A549 (cell line): ENCODE data around the gene SLCO4A1. TPM values are rescaled to one million over a fixed set of nuclear protein-coding genes. Genes with fewer than 3 reads are reported as not detected.
A peak's percentile ranks its signal among the peaks of the same experiment; 100 is the strongest.

ENCODE experiments used
- ATAC-seq, 2 experiments: fragments of 200-7000 bp in 1 of 2; fragments of >200 bp in 1 of 2; cut with Nextera tagmentation in 1 of 2; cut with Tn5 transposase in 1 of 2; 3 replicates each; pipeline versions ENCODE4 v1.8.0 to v1.9.1; 2018 to 2020; ENCODE audit warnings: mild to moderate bottlenecking in 1 of 2, moderate library complexity in 1 of 2
- CTCF ChIA-PET: fragments of 300-600 bp; sonication (Branson Sonifier 250); formaldehyde crosslinking; extraction: SDS; loops from one replicate; lab custom pipeline; 2021; ENCODE audit warnings: antibody characterized with exemption, inconsistent platforms; lab: Yijun Ruan, JAX
- POLR2A ChIA-PET: fragments of 350-600 bp; formaldehyde crosslinking; extraction: SDS; loops from one replicate; lab custom pipeline; 2021; ENCODE audit warnings: antibody characterized with exemption, inconsistent platforms; lab: Yijun Ruan, JAX
- DNase-seq, 2 experiments: peaks; one replicate each; pipeline versions ENCODE4 v3.0.0 to v3.0.0-alpha.2; 2011 to 2016; ENCODE audit warnings: low read depth in 1 of 2, low spot score in 1 of 2
- FAIRE-seq: peaks from 2 replicates; lab custom pipeline; 2011; peaks lifted over from hg19 to GRCh38; lab: Jason Lieb, UNC
- H3K27ac ChIP-seq, 2 experiments: fragments of >200 bp; sonication (Bioruptor Twin); formaldehyde crosslinking; 3 replicates each; pipeline ENCODE4 v1.5.1; 2016 to 2017
- H3K4me1 ChIP-seq: fragments of >200 bp; sonication (Bioruptor Twin); formaldehyde crosslinking; 3 replicates; pipeline ENCODE4 v1.6.1; 2016
- H3K4me2 ChIP-seq: fragments of >200 bp; sonication (Bioruptor Twin); formaldehyde crosslinking; 3 replicates; pipeline ENCODE4 v1.6.1; 2016
- H3K4me3 ChIP-seq: fragments of >200 bp; sonication (Bioruptor Twin); formaldehyde crosslinking; 3 replicates; pipeline ENCODE4 v1.5.1; 2016
- H3K9me3 ChIP-seq: fragments of >200 bp; sonication (Bioruptor Twin); formaldehyde crosslinking; 3 replicates; pipeline ENCODE4 v1.6.1; 2016
- ATOH8 ChIP-seq: fragments of 250-450 bp; sonication (Bioruptor Pico); IDR thresholded peaks from 2 replicates; pipeline ENCODE4 v1.5.0; 2020; ENCODE audit warnings: low read depth, mild to moderate bottlenecking, moderate library complexity
- BHLHE40 ChIP-seq: IDR thresholded peaks from 2 replicates; pipeline ENCODE4 v1.6.1; 2012; ENCODE audit warnings: low read depth, low read length, inconsistent platforms
- CBX2 ChIP-seq: fragments of 200-600 bp; sonication (generic); IDR thresholded peaks from 2 replicates; pipeline ENCODE4 v1.6.1; 2016; ENCODE audit warnings: low read depth, mild to moderate bottlenecking, borderline replicate concordance
- CHD2 ChIP-seq: fragments of 150-350 bp; IDR thresholded peaks from 2 replicates; pipeline ENCODE4 v1.6.1; 2014; ENCODE audit warnings: low read length; ENCODE audit not compliant: partially characterized antibody
- CHD4 ChIP-seq: fragments of 200-600 bp; sonication (generic); IDR thresholded peaks from 2 replicates; pipeline ENCODE4 v1.6.1; 2016; ENCODE audit warnings: antibody characterized with exemption, mild to moderate bottlenecking, borderline replicate concordance
- EHF ChIP-seq: fragments of 250-450 bp; sonication (Bioruptor Pico); IDR thresholded peaks from 2 replicates; pipeline ENCODE4 v1.5.0; 2020; ENCODE audit warnings: mild to moderate bottlenecking
- ESRRA ChIP-seq: fragments of 150-350 bp; IDR thresholded peaks from 2 replicates; pipeline ENCODE4 v1.6.1; 2014; ENCODE audit warnings: mild to moderate bottlenecking, low read length, borderline replicate concordance
- FOSB ChIP-seq: fragments of 250-450 bp; sonication (Bioruptor Pico); IDR thresholded peaks from 2 replicates; pipeline ENCODE4 v1.5.0; 2020; ENCODE audit warnings: mild to moderate bottlenecking, moderate library complexity
- FOSL2 ChIP-seq, 2 experiments: fragments of 450-650 bp in 1 of 2; fragments of >200 bp in 1 of 2; sonication (Bioruptor Twin) in 1 of 2; formaldehyde crosslinking; IDR thresholded peaks; 2 replicates each; pipeline versions ENCODE4 v1.5.0 to v1.6.1; 2016 to 2020; ENCODE audit warnings: mild to moderate bottlenecking in 1 of 2, moderate library complexity in 1 of 2
- FOXS1 ChIP-seq: fragments of 250-450 bp; sonication (Bioruptor Pico); IDR thresholded peaks from 2 replicates; pipeline ENCODE4 v1.5.0; 2020; ENCODE audit warnings: mild to moderate bottlenecking, moderate library complexity
- HEYL ChIP-seq: fragments of 250-450 bp; sonication (Bioruptor Pico); IDR thresholded peaks from 2 replicates; pipeline ENCODE4 v1.8.0; 2021; ENCODE audit warnings: mild to moderate bottlenecking, moderate library complexity
- HOXA7 ChIP-seq: fragments of 250-450 bp; sonication (Bioruptor Pico); IDR thresholded peaks from 2 replicates; pipeline ENCODE4 v1.5.0; 2020; ENCODE audit warnings: mild to moderate bottlenecking, moderate library complexity
- HOXB13 ChIP-seq: fragments of 250-450 bp; sonication (Bioruptor Pico); IDR thresholded peaks from 2 replicates; pipeline ENCODE4 v1.5.0; 2020; ENCODE audit warnings: low read depth, mild to moderate bottlenecking, moderate library complexity
- HOXB5 ChIP-seq: fragments of 250-450 bp; sonication (Bioruptor Pico); IDR thresholded peaks from 2 replicates; pipeline ENCODE4 v1.5.0; 2020; ENCODE audit warnings: mild to moderate bottlenecking, moderate library complexity
- JUN ChIP-seq, 2 experiments: fragments of >200 bp; sonication (Bioruptor Twin); formaldehyde crosslinking; IDR thresholded peaks; 2 replicates in 1 of 2; 3 replicates in 1 of 2; pipeline ENCODE4 v1.6.1; 2016 to 2017
- KDM1A ChIP-seq: fragments of 200-600 bp; sonication (generic); IDR thresholded peaks from 2 replicates; pipeline ENCODE4 v1.6.1; 2016; ENCODE audit warnings: low read depth, mild to moderate bottlenecking
- MAZ ChIP-seq: fragments of 150-350 bp; IDR thresholded peaks from 2 replicates; pipeline ENCODE4 v1.6.1; 2014; ENCODE audit warnings: antibody characterized with exemption, low read depth, low read length, borderline replicate concordance
- NPAS2 ChIP-seq: fragments of 250-450 bp; sonication (Bioruptor Pico); IDR thresholded peaks from 2 replicates; pipeline ENCODE4 v1.8.0; 2022; ENCODE audit warnings: mild to moderate bottlenecking, moderate library complexity, borderline replicate concordance
- PHF8 ChIP-seq: fragments of 200-600 bp; sonication (generic); IDR thresholded peaks from 2 replicates; pipeline ENCODE4 v1.6.1; 2016; ENCODE audit warnings: low read depth, mild to moderate bottlenecking, antibody characterized with exemption, moderate library complexity, borderline replicate concordance
- POLR2AphosphoS2 ChIP-seq: conservative IDR thresholded peaks from 2 replicates; pipeline ENCODE4 v1.6.1; 2012; ENCODE audit warnings: low read length, improper control_type of control experiment, inconsistent platforms
- RAD21 ChIP-seq, 2 experiments: fragments of >200 bp in 1 of 2; sonication (Bioruptor Twin) in 1 of 2; formaldehyde crosslinking in 1 of 2; IDR thresholded peaks in 1 of 2; conservative IDR thresholded peaks in 1 of 2; 2 replicates in 1 of 2; 3 replicates in 1 of 2; pipeline ENCODE4 v1.6.1; 2012 to 2018; ENCODE audit warnings: inconsistent platforms in 1 of 2
- RCOR1 ChIP-seq: fragments of 150-350 bp; IDR thresholded peaks from 2 replicates; pipeline ENCODE4 v1.6.1; 2014; ENCODE audit warnings: antibody characterized with exemption, low read length, low read depth
- TP53 ChIP-seq: fragments of 250-450 bp; sonication (Bioruptor Pico); IDR thresholded peaks from 2 replicates; pipeline ENCODE4 v1.5.0; 2021; ENCODE audit warnings: mild to moderate bottlenecking, moderate library complexity
- USF2 ChIP-seq: fragments of 450-650 bp; IDR thresholded peaks from 2 replicates; pipeline ENCODE4 v1.6.1; 2014; ENCODE audit warnings: antibody characterized with exemption
- WGBS: methylation state at CpG from one replicate; pipeline ENCODE4 v1.1.6; 2017; ENCODE audit errors: missing lambda C conversion rate; 5-methylcytosine and 5-hydroxymethylcytosine counted together
- polyA plus RNA-seq, 4 experiments: library from polyadenylated mRNA; depleted of rRNA in 3 of 4; stranded (reverse); fragments of >200 nt; fragmentation: RNase III in 1 of 4; extraction: RNeasy Plus Mini Kit Qiagen cat#74134 plus additional on column Dnase treatment in 1 of 4; gene quantifications; 2 replicates in 3 of 4; 3 replicates in 1 of 4; pipeline ENCODE4 v1.2.3, GENCODE V29; 2011 to 2017
- TF ChIP-seq, protein P1 (sequence below): fragments of >200 bp; sonication (Bioruptor Twin); formaldehyde crosslinking; IDR thresholded peaks from 3 replicates; pipeline ENCODE4 v1.5.1; 2016
- TF ChIP-seq, protein P2 (sequence below): fragments of >200 bp; sonication (Bioruptor Twin); formaldehyde crosslinking; IDR thresholded peaks from 3 replicates; pipeline ENCODE4 v1.6.1; 2016
- TF ChIP-seq, protein P3 (sequence below): IDR thresholded peaks from 2 replicates; pipeline ENCODE4 v1.6.1; 2012; ENCODE audit warnings: low read depth, borderline replicate concordance

Gene SLCO4A1
- polyA plus RNA-seq, 2 of the 4 experiments (the other 2 are of a cell fraction) = 1.3 to 11.2 TPM

DNA sequence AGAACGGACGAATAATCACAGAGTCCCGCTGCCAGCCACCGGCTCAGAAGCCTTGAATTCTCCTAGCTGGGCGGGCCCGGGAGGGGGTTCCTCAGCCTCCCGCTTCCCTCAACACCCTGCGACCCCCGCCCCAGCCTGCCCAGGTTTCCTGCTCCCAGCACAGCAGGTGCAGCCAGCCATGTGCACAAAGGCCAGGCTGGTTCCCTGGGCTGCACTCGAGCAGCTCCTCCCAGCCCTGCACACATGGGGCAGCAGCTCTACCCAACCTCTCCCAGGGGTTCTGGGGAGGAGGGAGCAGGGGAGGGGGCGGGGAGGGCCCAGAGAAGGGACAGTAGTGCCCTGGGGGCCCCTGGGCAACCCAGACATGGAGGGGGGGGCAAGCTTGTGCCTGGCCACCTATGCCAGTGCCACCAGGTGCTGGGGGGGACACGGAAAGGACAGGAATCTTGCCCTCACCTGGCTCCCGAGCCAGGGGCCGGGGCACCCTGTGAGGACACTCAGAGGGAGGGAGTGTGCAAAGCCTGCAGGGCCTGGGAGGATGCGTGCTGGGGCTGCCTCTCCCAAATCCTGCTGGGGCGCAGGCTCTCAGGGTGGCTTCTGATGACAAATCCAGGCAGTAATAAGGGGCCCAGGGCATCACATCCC is 65.1 kb downstream of the SLCO4A1 start:
- no peak for FAIRE-seq
- Histone ChIP-seq H3K9me3 (no peaks in the 10 kb centered on the region), H3K4me3 (no peak overlapping the region), H3K27ac (no peak overlapping the region), H3K4me2 (no peak overlapping the region), H3K4me1 (peaks cover 48% of the 10 kb centered on the region)
- TF ChIP-seq, protein P1, sequence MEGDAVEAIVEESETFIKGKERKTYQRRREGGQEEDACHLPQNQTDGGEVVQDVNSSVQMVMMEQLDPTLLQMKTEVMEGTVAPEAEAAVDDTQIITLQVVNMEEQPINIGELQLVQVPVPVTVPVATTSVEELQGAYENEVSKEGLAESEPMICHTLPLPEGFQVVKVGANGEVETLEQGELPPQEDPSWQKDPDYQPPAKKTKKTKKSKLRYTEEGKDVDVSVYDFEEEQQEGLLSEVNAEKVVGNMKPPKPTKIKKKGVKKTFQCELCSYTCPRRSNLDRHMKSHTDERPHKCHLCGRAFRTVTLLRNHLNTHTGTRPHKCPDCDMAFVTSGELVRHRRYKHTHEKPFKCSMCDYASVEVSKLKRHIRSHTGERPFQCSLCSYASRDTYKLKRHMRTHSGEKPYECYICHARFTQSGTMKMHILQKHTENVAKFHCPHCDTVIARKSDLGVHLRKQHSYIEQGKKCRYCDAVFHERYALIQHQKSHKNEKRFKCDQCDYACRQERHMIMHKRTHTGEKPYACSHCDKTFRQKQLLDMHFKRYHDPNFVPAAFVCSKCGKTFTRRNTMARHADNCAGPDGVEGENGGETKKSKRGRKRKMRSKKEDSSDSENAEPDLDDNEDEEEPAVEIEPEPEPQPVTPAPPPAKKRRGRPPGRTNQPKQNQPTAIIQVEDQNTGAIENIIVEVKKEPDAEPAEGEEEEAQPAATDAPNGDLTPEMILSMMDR = no peak
- TF ChIP-seq ATOH8 (CRISPR knock-in tag) = no peak
- no peak for TF ChIP-seq FOXS1
- no peak for TF ChIP-seq PHF8
- TF ChIP-seq JUN (IDR thresholded peaks at IDR 0.05) = no peak
- no peak for TF ChIP-seq POLR2AphosphoS2
- TF ChIP-seq RAD21 (conservative IDR thresholded peaks at IDR 0.05 in 1 of 2, IDR thresholded peaks at IDR 0.05 in 1 of 2) = no peak
- no peak for TF ChIP-seq NPAS2
- TF ChIP-seq USF2 = no peak
- no peak for TF ChIP-seq HOXB13 (CRISPR knock-in tag)
- TF ChIP-seq KDM1A = no peak
- TF ChIP-seq BHLHE40 = no peak
- no peak for TF ChIP-seq CHD2
- TF ChIP-seq TP53 (CRISPR knock-in tag) = no peak
- no peak for TF ChIP-seq FOSB (CRISPR knock-in tag)
- no peak for TF ChIP-seq ESRRA
- no peak for TF ChIP-seq CHD4
- TF ChIP-seq FOSL2 (IDR thresholded peaks at IDR 0.05) = no peak
- no peak for TF ChIP-seq FOSL2 (CRISPR knock-in tag; IDR thresholded peaks at IDR 0.05)
- no peak for TF ChIP-seq HEYL
- WGBS = 88% methylated on average over 10 of the region's 16 CpGs
- POLR2A ChIA-PET = interaction anchor here (0.5 to 0.8 kb wide), 2 partner anchors 81 to 87 kb away, joined by 3 read pairs; no protein-coding TSS in a partner anchor
- CTCF ChIA-PET = interaction anchor here (1.0 to 16.9 kb wide), 12 partner anchors 11 to 83 kb away, joined by 3 to 250 read pairs (median 4); no protein-coding TSS in a partner anchor
- DNase-seq = no peak
- ATAC-seq = no peak

DNA sequence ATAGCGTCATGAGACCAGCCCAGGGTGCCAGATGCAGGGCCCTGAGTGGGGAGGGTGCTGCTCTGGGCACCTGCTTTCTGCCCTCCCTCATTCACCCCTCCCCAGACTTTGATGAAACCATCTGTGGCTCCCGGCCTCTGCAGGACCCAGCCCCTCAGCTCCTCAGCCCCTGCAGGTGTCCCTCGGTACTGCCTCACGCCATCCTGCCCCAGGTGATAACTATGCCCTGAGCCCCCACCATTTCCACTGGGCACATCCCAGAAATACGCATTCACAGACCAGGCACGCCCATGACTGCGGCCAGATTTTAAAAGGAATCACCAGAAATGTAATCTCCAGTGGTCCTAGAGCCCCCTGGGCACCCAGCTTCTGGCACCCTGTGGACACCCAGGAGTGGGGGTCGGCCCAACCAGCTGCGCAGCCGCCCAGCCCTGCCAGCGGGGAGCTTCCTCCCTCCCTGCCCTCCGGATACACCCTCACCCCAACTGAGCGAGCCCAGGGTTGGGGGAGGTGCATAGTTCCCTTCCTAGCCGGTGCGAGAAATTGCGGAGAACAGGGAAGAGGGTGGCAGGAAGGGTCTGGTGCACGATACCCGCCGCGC is 65.7 kb downstream of the SLCO4A1 start:
- FAIRE-seq = no peak
- H3K9me3 ChIP-seq = no peaks in the 10 kb centered on the region
- ChIA-PET CTCF (interaction anchor here (1.0 to 16.9 kb wide), 12 partner anchors 10 to 82 kb away, joined by 3 to 250 read pairs (median 5); no protein-coding TSS in a partner anchor), POLR2A (interaction anchor here (0.8 kb wide), 1 partner anchor 86 kb away, joined by 3 read pairs; no protein-coding TSS in a partner anchor)
- DNase-seq = peak; percentile 44 to 68
- peak overlapping the region; percentile 28; the same call in 2 of the 3 replicates for H3K4me3 ChIP-seq
- peak overlapping the region in 1 of 2 experiments; percentile 42; a peak in 1 of 6 replicates for H3K27ac ChIP-seq
- peak overlapping the region; percentile 78 for H3K4me2 ChIP-seq
- peaks cover 43% of the 10 kb centered on the region for H3K4me1 ChIP-seq
- ATAC-seq = peak; percentile 49 to 67; a peak in 3 of 6 replicates
- WGBS = 8% methylated on average over 14 of the region's 20 CpGs
- TF ChIP-seq, protein P2, sequence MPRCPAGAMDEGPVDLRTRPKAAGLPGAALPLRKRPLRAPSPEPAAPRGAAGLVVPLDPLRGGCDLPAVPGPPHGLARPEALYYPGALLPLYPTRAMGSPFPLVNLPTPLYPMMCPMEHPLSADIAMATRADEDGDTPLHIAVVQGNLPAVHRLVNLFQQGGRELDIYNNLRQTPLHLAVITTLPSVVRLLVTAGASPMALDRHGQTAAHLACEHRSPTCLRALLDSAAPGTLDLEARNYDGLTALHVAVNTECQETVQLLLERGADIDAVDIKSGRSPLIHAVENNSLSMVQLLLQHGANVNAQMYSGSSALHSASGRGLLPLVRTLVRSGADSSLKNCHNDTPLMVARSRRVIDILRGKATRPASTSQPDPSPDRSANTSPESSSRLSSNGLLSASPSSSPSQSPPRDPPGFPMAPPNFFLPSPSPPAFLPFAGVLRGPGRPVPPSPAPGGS = no peak
- TF ChIP-seq KDM1A (no peak), EHF (no peak), MAZ (no peak), ESRRA (no peak), RCOR1 (no peak), CHD2 (no peak), CBX2 (no peak), HOXA7 (no peak), BHLHE40 (no peak), HOXB5 (CRISPR knock-in tag) (no peak)
- TF ChIP-seq, protein P3, sequence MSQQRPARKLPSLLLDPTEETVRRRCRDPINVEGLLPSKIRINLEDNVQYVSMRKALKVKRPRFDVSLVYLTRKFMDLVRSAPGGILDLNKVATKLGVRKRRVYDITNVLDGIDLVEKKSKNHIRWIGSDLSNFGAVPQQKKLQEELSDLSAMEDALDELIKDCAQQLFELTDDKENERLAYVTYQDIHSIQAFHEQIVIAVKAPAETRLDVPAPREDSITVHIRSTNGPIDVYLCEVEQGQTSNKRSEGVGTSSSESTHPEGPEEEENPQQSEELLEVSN = no peak
